GM12878 (cell line): ENCODE results near the gene HIRA.

Source experiments
- BHLHE40 ChIP-seq, 2 experiments: fragments of 450-650 bp in 1 of 2; IDR thresholded peaks; 2 replicates each; pipeline ENCODE4 v1.6.1; 2011 to 2017; ENCODE audit warnings: low read depth in 2 of 2, borderline replicate concordance in 1 of 2, improper control_type of control experiment in 1 of 2, low read length in 1 of 2, mild to moderate bottlenecking in 1 of 2
- CTCF ChIP-seq, 3 experiments: IDR thresholded peaks in 2 of 3; conservative IDR thresholded peaks in 1 of 3; 2 replicates each; pipeline ENCODE4 v1.5.1; 2011; ENCODE audit warnings: low read depth in 3 of 3, low read length in 3 of 3, mild to moderate bottlenecking in 3 of 3, control low read depth in 2 of 3, moderate library complexity in 2 of 3, inconsistent platforms in 1 of 3, mixed read lengths in 1 of 3; ENCODE audit not compliant: control insufficient read depth in 2 of 3, insufficient read depth in 1 of 3; ENCODE audit errors: extremely low read depth in 1 of 3
- CUX1 ChIP-seq: IDR thresholded peaks from 2 replicates; pipeline ENCODE4 v1.6.1; 2012; ENCODE audit warnings: improper control_type of control experiment, low read depth, low read length; ENCODE audit not compliant: insufficient replicate concordance
- E2F4 ChIP-seq: IDR thresholded peaks from 2 replicates; pipeline ENCODE4 v1.6.1; 2012; ENCODE audit warnings: low read depth, low read length, improper control_type of control experiment
- EZH2 ChIP-seq: IDR thresholded peaks from 2 replicates; pipeline ENCODE4 v1.6.1; 2012; ENCODE audit warnings: low read depth, mild to moderate bottlenecking, control low read depth, inconsistent platforms, low read length, borderline replicate concordance; ENCODE audit not compliant: control insufficient read depth
- MTA2 ChIP-seq: fragments of 450-650 bp; IDR thresholded peaks from 2 replicates; pipeline ENCODE4 v1.6.1; 2016; ENCODE audit warnings: low read depth, mild to moderate bottlenecking, moderate library complexity
- NR2C2 ChIP-seq: IDR thresholded peaks from 2 replicates; pipeline ENCODE4 v1.6.1; 2011; ENCODE audit warnings: borderline replicate concordance, low read depth; ENCODE audit not compliant: control insufficient read depth, insufficient read length
- POLR2A ChIP-seq: IDR thresholded peaks from 2 replicates; pipeline ENCODE4 v1.6.1; 2011; ENCODE audit warnings: low read depth, mild to moderate bottlenecking, low read length
- REST ChIP-seq: IDR thresholded peaks from 2 replicates; pipeline ENCODE4 v1.6.1; 2012; ENCODE audit warnings: mild to moderate bottlenecking, low read depth, low read length
- SUPT20H ChIP-seq: IDR thresholded peaks from 2 replicates; pipeline ENCODE4 v1.6.1; 2011; ENCODE audit warnings: low read depth, mild to moderate bottlenecking, low read length, moderate library complexity, borderline replicate concordance; ENCODE audit not compliant: control insufficient read depth

- TF ChIP-seq MTA2 (no peak), NR2C2 (no peak), E2F4 (no peak), CTCF (IDR thresholded peaks at IDR 0.05 in 2 of 3, conservative IDR thresholded peaks at IDR 0.05 in 1 of 3; ENCODE audit: control insufficient read depth in 2 of 3, extremely low read depth in 1 of 3, insufficient read depth in 1 of 3, low read depth in 3 of 3, low read length in 3 of 3) (no peak), REST (no peak), CUX1 (no peak), EZH2 (no peak), SUPT20H (no peak), POLR2A (no peak), BHLHE40 (IDR thresholded peaks at IDR 0.05; ENCODE audit: borderline replicate concordance in 1 of 2, low read depth in 2 of 2, low read length in 1 of 2) (no peak)
Measured at GRCh38 chr22:19406846-19407245, 24.7 kb downstream of the HIRA start.
